SHP77 treated with DMSO at 0.1 percent for 48 hours (cell line): Measurements from ENCODE around the gene SAPCD2.
"Not testable (repeated sequence)": the region's sequence is repeated elsewhere in the genome, so short reads cannot be mapped to it uniquely, and the experiment has no call there.

Experiments used
- DNase-seq: peaks from one replicate; lab custom pipeline; 2025; lab: John Stamatoyannopoulos, UW

The SAPCD2 gene

DNA sequence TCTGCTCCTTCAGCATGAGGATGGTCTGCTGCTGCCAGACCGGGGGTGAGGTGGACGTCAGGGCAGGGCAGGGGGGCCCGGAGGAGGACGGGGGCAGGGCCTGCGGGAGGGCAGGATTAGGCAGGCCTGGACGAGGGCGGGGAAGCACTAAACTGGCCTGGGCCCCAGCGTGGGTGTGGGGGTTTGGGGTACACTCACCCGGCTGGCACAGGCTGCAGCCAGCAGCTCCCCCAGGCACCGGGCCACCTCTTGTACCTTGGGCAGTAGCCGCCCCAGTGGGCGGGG is 5.5 kb downstream of the SAPCD2 start:
- DNase-seq = no peak

DNA sequence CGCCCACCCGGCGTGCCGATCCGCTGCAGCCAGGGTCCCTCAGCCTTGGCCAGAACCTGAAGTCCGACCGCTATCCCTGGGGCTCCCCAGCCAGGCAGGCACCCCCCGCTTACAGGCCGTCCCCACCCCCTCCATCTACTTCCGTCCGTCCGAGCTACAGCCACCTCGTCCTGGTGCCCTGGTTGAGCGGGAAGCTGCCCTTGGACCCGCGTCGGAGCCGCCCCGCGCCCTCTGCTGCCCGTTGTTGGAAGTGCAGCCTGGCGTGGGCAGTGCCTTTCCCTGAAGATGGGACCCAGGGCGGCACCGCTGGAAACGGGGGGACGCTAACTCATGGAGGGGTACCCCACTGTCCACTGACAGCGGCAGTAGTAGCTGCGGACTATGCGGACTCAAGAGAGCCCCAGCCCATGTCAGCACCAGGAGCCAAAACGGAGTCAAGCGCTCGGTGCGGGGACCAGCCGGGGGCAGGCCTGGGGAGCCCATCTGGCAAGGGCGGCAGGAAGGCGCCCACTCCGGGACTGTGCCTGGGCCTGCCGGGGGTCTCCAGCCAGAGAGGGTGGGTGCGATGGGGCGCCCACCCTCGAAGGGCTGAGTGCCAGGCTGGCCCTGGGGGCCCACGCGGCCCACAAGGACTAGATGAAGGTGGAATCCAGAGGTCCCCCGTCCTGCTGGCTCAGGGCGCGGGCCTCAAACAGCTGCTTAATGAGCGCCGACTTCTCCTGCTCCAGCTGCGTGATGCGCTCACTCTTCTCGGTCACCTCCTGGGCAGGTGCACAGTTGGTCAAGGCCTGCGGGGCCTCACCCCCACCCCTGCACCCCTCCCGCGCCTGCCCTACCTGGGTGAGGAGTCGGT is 6.1 kb downstream of the SAPCD2 start:
- peak; percentile 16 for DNase-seq

DNA sequence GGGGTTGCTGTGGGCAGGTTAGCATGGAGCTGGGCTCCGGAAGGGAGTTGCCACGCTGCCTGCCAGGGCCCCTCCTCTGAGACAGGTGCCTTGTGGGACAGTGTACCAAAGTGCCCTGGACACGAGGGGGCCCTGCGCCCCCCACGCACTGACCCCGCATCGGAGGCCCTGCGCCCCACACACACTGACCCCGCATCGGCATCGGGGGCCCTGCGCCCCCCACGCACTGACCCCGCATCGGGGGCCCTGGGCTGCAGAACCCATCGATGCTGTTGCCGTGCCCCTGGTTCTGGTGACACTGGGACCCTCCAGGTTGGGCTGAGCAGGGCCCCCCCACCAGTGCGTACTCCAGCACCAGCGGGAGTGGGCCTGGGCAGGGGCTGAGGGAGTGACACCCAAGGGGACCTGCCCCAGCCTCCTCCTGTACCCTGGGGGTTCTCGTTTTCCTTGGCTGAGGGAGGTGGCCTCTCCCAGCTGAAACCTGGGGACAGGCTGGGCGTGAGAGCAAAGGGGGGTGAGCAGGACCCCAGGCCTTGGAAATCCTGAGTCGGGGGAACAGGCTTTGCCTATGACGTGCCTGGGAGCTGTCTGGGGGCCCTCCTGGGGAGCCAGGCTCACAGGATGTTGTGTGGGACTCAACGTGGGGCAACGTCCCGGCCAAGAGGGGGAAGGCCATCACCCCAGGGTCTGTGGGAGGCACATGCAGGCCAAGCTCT is 6.9 kb downstream of the SAPCD2 start:
- no peak for DNase-seq

DNA sequence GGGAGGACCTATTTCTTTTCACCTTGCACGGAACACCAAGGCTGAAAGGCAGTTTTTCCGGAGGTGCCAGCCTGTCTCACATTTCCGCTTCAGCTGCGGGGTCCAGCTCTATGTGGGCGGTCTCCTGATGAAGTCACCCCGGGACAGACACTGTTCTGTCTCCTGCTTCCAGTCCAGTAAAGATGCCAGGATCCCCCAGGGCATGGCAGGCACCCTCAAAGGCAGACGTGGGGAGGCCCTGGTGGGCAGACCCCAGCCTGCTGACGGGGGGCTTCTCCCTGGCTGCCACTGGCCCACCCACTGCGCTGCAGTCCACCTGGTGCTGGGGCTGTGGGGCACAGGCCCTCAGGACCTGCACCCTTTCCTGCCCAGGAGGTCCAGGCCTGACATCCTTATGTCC is 7.6 kb downstream of the SAPCD2 start:
- DNase-seq = not testable (repeated sequence)

DNA sequence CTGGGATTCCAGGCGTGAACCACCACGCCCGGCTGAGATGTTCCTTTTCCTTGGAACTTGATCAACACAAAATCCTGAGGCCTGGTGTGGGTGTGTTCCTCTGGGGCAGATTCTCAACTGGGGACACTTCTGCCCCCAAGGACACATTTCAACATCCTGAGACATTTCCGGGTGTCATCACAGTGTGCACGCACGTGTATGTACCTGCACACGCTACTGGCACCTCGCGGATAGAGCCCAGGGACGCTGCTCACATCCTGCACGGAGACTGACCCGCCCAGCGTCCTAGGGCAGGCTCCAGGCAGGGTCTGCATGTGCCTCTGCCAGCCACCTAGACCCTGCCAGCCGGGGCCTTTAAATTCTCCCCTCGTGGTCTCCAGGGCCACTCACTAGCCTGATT is 8.0 kb downstream of the SAPCD2 start:
- DNase-seq = no peak

DNA sequence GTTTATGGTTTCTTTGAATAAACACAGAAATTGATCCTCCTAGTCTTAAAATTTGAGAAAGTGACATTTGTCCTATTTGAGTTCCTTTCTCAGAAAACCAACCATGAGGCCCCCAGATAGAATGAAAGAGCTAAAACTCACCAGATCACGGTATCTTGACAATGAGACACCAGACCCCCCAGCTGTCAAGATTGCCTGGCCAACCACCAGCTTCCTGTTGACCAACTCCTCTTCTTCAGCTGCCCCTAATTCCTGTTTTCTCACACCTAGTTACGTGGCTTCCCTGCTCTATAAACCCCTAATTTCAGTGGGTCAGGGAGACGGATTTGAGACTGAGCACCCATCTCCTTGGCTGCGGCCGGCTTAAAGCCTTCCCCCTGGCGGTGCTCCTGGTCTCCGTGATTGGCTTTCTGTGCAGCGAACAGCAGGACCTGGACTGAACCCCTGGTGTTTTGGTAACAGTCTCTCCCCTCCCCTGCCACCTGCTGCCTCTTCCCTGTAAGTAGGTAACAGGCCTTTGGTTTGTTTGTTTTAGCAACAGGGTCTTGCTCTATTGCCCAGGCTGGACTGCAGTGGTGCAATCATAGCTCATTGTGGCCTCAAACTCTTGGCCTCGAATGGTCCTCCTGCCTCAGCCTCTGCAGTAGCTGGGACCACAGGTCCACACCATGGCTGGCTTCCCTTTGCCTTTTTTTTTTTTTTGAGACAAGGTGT is 11.7 kb downstream of the SAPCD2 start:
- DNase-seq = peak; percentile 41

DNA sequence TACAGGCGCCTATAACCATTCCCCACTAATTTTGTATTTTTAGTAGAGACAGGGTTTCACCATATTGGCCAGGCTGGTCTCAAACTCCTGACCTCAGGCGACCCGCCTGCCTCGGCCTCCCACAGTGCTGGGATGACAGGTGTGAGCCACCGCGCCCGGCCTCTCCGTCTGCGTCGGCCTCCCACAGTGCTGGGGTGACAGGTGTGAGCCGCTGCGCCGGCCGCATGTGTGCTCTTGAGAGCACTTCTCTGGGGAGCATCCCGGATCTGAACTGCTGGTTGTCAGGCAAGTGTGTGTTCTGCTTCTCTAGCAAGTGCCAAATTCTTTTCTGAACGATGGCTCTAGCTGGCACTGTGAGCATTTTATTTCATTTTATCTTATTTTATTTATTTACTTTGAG is 12.8 kb downstream of the SAPCD2 start:
- DNase-seq = no peak

DNA sequence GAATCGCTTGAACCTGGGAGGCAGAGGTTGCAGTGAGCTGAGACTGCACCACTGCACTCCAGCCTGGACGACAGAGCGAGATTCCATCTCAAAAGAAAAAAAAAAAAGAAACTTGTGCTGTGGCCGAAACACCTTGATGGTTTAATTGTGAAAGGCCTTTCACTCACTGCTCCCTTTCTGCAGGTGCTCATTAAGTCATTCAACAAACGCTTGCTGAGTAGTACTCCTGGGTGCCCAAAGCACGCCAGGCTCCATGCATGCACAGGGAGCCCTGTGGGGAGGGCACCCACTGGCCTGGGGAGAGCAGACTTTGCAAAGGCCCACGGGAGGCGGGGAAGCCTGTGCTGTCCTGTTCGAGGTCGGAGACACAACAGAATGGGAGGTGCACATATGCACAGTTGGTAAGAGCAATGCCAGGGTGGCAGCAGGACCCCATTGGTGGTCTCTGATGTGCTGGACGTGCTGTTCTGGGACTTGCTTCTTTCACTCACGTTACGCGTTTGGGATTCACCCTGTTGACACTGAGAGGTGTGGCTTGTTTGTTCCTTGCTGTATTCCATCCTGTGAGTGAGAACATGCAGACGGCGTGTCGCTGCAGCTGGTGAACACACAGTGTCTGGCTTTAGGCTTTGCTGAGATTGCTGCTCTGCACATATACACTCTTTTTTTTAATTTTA is 13.5 kb downstream of the SAPCD2 start:
- DNase-seq = no peak

DNA sequence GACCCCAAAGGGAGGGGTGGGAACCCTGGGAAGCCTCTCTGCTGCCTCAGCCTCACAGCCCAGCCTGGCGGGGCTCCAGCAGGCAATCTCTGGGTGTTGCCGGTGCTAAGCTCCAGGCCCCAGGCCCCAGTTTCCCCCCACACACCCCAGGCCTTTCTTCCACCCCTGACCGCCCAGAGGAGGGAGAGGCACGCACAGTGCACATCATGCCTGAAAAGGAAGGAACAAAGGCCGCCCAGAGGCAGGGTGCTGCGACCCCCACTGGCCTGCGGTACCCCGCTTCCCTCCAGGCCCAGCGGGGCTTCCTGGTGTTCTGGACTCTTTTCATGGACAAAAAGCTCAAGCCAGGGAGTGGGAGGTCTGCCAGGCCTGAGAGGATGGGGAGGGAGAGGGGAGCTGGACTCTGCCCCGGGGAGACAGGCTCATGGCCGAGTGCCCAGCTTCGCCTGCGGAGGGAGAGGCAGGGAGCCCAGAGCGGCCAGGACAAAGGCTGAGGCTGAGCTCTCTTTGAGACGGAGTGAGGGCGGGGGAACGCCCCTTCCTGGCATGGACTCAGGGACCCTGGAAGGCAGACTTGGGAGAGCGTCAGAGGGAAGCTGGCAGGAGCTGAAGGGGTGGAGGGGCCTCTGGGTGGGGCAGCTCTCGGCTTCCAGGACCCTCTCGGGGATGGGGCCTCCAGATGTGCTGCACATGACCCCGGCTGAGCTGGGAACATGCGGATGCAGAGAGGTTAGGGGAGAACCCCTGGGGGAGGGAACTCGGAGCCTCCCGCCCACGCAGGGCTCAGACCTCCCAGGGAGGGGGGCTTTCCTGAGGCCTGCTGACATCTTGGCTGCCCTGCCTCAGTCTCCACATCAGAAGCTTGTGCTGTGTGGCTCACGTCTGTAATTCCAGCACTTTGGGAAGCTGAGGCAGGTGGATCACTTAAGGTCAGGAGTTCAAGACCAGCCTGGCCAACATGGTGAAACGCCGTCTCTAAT is 14.7 kb downstream of the SAPCD2 start:
- no peak for DNase-seq

DNA sequence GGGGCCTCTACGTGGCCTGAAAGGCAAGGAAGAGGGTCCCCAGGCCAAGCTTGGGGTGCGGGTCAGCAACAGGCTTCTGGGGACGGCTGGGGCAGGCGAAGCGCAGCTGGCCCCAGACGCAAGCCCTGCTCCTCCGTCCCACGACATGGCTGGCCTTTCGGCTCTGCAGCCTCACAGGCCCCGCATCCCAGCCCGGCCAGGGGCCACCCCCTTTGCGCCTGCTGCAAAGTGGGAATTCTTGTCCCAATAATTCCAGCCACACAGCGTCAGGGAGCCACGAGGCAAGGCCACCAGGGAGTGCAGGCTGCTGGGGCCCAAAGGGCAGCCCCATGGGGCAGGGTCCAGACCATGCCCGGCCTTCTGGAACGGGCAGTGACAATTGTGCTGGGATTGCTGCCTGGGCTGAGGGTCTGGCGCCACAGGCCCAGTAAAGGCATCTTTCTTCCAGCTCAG is 15.4 kb downstream of the SAPCD2 start:
- DNase-seq = no peak

DNA sequence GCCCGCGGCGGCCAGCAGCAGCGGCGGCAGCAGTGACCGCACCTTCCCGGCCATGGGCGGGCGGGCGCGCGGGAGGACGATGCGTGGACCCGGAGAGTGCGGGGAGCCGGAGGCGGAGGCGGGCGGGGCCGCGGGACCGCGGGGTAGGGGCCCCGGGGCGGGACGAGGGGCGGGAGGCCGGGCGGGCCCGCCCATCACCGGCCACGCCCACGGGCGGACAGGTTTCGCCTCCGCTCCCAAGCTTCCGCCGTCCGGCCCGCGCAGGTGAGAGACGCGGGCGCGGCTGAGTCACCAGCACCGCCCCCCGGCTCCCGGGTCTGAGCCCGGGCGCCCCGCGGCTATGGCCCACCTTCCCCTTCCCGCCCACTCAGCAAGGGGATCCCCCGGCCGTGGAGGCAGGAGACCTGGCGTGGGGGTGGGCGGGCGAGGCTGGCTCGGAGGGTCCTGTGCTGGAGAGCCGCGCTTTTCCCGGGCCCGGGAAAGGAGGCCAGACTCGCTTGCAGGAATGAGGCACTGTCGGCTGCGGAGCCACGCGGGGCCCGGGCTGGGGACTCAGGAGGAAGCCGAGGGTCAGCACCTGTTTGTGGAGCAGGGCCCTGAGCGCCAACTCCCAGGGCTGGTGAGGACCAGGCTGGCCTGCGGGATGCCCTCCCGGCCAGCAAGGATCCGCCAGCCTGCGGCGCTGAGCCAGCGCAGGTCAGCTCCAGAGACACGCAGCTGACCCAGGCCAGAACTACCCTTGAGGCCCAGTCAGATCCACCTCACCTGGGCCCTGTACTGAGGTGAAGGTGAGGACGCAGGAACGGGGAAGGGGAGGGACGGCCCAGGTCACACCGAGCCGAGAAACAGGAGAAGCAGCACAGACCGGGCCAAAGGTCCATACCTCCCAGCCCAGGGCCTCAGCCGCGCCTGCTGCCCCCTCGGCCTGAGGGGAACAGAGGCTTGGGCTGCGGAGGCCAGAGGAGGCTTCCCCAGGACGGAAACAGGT is 16.1 kb downstream of the SAPCD2 start, which contains the start of gene ENTPD2:
ENTPD2 (minus strand) TSS at position 118 of the 988 bp plus-strand sequence; CDS start at position 54, 64 bp downstream.
- no peak for DNase-seq

DNA sequence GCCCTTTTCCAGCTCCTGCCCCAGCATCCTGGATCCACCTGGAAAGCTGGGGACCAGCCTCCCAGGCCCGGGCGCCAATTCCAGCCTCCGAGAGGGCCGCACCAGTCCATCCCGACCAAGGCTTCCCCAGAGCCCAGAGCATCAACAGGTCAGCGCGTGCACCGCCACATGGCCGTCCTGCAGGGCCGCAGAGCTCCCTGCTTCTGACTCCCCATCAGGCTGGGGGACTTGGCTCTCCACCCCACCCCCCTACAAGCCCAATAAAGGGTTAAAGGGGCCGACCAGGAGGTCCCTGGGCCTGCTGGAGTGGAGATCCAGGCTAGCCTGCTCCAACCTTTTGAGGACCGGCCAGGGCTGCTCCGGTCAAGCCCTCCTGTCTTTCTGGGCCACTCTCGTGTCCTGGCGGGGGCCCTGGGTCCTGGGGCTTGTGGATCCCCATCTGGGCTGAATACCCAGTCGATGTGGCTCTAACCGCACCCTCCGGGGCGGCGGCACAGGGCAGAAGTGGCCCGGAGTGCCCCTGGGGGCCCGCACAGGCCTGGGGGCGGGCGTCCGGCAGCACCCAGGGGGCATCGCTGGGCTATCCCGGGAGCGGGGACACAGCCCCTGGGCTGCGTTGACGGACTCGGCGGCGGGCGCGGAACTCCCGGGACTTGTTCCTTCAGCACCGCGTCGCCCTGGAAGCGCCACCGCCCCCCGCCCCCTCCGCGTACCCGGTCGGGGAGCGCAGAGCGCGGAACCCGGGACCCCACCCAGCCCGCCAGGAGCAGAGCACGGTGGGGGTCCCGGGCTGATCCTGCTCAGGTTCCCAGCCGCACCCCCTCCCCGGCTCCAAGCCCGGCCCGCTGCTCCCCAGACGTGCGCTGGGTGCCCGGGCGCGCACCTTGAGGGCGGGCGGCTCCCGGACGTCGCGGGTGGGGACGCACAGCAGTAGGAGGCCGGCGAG is 17.1 kb downstream of the SAPCD2 start:
- DNase-seq = no peak

DNA sequence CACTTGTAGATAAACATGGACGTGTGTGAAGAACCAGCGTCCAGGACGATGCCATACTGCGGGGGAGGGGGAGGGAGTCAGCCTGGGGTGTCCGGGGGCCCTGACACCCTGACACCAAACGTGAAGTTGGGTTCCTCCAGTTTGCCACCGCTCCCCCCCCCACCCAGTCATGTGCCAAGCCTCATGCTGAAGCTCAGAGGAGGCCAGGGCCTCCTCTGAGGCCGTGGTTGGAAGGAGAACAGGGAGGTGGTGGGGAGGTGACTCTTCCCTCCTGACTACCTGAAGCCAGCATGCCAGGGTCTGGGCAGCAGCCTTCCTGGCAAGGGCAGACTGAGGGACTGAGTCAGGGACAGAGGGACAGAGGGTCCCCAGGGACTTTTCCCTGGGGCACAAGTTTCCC is 18.1 kb downstream of the SAPCD2 start:
- no peak for DNase-seq

DNA sequence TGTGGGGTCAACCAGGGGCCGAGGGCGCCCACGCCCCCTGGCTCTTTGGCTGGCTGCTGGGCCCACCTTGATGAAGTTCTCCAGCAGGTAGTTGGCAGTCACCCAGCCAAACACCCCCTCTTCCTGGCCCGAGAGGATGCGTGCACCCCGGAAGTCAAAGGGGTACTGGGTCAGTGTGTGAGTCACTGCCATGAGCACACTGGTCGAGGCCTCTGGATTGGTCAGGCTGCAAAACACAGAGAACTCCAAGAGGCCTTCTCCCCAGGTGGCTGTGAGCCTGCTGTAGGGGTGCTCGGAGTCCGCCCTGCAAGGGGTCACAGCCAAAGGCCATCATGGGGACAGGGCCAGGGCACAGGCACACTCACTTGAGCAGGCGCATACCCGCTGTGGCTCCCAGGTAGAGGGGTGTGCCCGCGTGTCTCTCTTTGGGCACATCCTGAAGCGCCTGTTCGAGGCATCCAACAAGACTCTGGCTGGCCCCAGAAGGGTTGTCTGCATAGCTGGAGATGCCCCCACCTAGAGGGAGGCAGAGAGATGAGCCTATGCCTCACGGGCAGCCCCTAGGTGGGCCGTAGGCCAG is 19.1 kb downstream of the SAPCD2 start:
- no peak for DNase-seq

DNA sequence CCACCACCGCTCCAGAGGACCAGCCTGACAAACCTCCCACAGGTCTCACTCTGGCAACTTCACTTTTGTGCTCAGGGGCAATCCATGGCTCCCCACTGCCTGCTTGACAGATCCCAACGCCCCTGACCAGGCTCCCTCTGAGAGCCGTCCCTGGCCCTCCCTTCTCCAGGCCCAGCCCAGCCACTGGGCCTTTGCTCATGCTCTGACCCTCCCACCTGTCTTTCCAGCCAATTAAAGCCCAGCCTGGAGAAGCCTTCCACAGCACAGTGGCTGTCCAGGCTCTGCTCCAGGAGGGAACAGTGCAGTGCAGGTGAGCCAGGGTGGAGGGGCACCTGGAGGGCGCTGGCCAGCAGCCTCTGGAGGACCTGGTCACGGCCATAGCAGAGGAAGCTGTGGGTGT is 19.8 kb downstream of the SAPCD2 start:
- DNase-seq = no peak

DNA sequence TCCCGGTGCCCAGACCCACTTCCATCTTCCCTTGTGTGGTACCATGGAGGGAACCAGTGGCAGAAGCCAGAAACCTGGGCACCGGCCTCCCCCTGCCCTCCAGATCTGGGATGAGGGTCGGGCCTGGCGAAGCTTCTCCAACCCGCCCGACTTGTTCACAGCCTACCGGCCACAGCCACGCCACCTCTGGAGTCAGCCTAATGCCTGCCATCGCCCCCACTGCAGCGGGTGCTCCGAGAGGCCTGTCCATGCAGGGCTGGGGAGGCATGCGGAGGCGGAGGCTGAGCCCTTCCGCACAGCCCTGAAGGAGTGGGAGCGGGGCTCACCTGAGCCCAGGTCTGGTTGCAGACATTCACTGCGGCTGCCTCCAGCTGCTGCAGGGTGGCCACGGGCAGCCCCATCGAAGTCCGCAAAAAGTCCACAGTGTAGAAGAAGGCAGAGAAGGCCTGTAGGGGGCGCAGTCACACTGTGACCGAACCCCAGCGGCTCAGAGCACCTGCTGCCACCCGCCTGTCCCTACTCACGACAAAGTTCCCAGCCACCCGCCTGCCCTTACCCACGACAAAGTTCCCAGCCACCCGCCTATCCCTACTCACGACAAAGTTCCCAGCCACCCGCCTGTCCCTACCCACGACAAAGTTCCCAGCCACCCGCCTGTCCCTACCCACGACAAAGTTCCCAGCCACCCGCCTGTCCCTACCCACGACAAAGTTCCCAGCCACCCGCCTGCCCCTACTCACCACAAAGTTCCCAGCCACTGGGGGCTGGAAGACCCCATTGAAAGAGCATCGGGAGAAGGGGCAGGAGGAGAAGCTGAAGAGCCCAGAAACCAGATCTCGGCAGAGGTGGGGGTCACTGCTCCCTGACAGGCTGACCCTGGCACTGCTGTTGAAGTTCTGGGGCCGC is 20.6 kb downstream of the SAPCD2 start:
- peak; percentile 37 for DNase-seq
